ENCODE results near the gene ALLC.
"Not testable (repeated sequence)": the region's sequence is repeated elsewhere in the genome, so short reads cannot be mapped to it uniquely, and the experiment has no call there.

ALLC gene
- 0.75 reads per million for total RNA-seq

DNA sequence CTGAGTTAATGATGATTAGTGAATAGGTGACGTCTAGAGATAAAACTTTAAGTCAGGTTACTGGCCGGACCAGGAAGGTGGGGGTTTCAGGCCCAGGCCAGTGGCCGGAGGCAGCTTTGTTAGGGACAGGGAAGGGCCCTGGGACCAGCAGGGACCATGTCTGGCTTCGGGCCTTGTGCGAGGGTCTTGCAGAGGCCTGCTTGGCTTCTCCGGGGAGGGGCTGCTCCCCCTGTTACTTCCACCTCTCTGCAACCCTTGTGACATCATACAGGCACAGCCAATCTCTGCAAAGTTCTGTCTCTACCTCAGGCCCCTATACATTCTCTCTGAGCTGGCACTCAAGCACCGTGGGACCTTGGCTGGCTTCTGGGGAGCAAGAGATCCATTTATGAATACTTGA lies at the start of gene ALLC:
Gene ALLC, plus strand, starts transcription at position 320 of the 400 bp plus-strand sequence. CDS start 12,958 bp downstream, outside the sequence.
- DNase-seq: no peak

DNA sequence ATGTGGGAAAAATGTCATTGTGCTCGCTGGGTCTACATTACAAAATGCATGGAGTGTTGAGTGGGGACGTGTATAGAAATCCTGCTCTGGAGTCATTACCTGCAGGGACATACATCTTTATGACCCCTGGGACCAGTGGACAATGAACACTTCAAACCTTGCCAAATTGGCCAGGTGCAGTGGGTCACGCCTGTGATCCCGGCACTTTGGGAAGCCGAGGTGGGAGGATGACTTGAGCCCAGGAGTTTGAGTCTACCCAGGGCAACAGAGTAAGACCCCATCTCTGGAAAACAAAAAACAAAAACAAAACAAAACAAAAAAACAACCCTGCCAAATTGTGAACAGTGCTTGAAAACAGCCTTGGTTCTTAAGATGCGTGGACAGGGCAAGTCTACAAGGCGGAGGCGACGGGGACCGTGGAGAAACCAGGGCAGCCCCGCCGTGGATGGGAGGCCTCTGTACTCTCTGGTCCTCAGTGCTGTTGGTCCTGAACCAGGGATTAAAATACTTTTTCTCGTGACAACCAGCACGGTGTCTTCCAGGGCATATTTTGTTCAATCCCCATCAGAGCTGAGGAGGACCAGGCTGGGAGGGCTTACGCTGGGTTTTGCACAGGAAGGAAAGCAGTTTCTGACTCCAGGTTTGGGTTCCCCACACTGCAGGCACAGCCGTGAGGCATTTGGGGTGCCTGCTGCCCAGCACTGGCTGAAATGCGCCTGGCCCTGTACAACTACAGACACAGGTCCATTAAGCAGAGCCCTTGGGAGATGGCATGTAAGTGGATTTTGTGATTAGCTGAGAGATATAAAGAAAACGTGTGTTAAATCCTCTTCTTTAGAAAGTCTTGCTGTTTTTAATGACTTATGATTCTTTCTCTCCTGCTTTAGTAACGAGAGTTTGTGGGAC lies 49.4 kb upstream of the ALLC start:
- DNase-seq: no peak

DNA sequence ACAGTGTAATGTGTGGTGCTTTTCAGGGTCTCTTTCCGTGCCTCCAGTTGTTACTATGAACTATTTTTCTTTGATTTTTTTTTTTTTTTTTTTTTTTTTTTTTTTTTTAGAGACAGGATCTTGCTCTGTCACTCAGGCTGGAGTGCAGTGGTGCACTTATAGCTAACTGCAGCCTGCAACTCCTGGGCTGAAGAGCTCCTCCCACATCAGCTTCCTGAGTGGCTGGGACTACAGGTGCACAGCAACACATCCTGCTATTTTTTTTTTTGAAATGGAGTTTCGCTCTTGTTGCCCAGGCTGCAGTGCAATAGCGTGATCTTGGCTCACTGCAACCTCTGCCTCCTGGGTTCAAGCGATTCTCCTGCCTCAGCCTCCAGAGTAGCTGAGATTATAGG lies 48.7 kb upstream of the ALLC start:
- DNase-seq: not testable (repeated sequence)

DNA sequence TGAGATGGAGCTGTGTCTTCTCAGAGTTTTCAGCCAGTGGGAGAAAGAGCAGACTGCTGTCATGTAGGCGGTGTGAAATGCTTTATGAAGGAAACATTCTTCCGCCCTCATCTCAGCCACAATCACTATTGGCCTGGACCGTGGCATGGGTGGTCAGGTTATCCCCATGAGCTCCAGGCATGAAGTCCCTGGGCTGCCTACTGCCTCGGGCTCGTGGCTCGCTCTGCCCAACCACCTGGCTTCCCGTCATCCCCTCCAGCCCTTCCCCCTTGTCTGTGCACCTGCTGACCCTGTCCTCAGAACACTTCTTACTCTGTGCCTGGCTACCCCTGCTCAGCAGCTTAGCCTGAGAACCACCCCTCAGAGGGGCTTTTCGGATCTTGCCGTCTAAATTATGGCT lies 47.6 kb upstream of the ALLC start:
- DNase-seq: no peak

DNA sequence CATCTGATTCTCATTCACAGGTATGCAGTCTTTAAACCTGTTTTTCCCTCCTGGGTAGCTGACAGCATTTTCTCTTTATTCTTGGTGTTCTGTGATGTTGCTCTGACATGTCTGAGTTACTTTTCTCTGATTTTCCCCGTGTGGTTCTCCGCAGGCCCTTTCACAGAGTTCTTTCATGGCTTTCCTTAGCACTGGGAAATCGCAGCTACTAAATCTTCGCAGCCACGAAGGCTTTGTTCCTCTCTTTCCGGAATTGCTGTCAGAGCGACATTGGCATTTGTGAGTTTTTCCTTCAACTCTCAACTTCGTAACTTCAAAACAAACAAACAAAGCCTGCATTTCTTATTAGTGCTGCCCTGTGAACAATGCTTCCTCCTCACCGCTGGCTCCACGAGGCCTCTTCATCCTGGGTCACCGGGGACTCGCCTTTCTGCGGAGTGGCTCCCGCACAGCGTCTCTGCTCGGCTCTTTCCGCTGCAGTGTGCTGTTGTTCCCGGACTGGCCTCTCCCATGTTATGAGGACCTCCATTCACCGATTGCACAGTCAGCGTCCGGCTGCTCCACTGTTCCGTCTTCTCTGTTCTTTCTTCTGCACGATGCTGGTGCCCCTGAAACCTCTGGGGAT lies 47.0 kb upstream of the ALLC start:
- no peak for DNase-seq

DNA sequence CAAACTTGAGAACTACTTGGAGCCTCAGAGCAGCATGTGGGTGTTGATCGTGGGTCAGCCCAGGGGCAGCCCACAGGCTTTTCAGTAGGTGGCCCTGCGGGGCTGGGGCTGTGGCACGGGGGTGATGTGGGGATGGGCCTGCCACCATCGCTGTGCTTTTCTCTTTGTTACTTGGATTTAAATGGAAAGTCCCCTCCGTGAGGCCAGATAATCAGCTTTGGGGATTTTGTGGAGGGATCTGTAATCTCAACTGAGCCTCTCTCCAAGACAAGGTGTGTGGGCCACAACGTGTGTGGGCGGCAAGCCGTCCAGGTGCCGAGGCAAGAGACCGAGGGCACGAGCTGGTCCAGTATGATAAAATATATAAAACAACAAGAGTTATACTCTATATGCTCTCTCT lies 46.4 kb upstream of the ALLC start:
- no peak for DNase-seq

DNA sequence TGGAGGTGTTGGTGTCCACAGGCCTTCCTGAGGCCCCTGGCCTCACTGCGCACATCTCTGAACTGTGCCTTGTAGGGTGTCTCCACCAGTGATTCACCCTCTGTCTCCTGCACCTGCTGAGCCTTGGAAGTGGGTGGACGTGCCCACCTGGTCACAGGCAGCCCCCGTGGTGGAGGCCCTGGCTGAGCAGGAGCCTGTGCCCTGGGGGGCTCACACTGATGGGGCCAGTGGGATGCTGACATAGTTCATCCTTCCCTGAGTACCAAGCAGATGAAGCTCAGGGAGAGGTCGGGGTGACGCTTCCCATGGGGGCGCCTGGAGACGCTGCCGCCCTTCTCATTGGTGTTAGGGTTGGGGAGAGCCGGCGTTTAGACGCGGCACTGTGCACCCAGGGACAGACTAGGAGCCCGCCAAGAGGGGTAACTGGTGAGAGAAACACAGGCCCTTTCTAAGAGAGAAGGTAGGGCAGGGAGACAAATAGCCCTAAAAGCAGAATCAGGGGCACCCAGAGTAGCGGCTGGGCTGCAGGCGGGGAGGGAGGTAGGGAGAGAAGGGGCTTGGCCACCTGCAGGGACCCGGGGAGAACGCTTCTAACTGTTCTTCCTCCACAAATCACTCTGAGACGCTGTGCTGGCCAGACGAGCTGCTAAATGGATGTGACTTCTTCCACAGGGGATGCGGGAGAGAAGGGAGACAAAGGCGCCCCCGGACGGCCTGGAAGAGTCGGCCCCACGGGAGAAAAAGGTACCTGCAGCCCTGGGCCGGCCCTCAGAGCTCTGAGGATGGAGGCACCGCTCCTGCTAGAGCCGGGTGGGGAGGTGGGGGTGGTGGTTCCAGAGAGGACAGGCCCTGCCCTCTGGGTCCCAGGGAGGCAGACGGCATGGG lies 45.1 kb upstream of the ALLC start:
- DNase-seq: no peak

DNA sequence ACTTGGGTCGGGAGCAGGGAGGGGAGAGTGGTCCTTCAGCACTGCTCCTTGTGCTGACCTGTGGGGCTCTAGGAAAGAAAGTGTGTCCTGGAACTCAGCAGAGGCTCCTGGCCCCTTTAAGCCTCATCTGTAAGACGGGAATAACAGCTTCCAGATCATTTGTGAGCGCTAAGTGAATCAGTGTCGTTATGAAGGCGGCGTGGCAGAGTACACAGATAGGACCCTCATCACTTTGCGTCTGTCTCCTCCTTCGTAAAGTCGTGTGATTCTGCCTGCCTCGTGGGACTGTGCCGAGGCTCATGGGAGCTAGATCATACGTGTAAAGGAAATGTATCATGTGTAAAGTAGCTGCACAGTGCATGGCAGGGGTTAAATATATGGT lies 44.5 kb upstream of the ALLC start:
- DNase-seq: no peak

DNA sequence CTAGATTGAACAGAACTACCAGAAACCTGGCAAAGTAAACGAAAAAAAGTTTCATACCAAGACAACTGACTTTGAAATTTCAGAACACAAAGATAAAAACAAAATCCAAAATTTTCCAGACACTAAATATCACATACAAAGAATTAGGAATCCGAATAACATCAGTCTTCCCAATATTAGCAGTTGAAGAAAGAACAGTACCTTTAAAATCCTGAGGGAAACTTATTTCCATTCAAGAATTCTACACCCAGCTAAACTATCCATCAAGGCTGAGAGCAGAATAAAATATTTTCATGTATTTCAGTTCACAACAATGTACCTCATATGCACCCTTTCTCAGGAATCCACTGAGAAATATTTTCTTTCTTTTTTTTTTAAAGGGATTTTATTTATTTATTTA lies 43.3 kb upstream of the ALLC start:
- not testable (repeated sequence) for DNase-seq

DNA sequence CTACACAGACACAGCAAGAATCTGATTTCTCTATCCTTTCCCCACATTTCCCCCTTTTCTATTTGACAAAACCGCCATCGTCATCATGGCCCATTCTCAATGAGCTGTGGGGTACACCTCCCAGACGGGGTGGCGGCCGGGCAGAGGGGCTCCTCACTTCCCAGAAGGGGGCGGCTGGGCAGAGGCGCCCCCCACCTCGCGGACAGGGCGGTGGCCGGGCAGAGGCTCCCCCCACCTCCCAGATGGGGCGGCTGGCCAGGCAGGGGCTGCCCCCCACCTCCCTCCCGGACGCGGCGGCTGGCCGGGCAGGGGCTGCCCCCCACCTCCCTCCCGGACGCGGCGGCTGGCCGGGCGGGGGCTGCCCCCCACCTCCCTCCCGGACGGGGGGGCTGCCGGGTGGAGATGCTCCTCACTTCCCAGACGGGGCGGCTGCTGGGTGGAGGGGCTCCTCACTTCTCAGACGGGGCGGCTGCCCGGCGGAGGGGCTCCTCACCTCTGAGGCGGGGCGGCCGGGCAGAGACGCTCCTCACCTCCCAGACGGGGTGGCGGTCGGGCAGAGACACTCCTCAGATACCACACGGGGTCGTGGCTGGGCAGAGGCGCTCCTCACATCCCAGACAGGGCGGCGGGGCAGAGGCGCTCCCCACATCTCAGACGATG lies 42.3 kb upstream of the ALLC start:
- DNase-seq: not testable (repeated sequence)

DNA sequence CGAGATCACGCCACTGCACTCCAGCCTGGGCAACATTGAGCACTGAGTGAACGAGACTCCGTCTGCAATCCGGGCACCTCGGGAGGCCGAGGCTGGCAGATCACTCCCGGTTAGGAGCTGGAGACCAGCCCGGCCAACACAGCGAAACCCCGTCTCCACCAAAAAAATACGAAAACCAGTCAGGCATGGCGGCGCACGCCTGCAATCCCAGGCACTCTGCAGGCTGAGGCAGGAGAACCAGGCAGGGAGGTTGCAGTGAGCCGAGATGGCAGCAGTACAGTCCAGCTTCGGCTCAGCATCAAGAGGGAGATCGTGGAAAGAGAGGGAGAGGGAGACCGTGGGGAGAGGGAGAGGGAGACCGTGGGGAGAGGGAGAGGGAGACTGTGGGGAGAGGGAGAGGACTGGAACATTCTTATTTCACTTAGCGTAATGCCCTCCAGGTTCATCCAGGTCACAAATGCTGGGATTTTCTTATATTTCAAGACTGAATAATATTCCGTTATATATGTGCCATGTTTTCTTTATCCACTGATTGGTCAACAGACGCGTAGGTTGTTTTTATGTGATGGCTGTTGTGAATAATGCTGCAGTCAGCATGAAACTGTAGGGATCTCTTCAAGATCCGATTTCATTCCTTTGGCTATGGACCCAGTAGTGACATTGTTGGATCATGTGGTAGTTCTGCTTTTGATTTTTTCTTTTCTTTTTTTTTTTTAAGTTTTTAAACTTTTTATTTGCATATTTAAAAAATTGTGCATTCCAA lies 41.4 kb upstream of the ALLC start:
- DNase-seq: not testable (repeated sequence)

DNA sequence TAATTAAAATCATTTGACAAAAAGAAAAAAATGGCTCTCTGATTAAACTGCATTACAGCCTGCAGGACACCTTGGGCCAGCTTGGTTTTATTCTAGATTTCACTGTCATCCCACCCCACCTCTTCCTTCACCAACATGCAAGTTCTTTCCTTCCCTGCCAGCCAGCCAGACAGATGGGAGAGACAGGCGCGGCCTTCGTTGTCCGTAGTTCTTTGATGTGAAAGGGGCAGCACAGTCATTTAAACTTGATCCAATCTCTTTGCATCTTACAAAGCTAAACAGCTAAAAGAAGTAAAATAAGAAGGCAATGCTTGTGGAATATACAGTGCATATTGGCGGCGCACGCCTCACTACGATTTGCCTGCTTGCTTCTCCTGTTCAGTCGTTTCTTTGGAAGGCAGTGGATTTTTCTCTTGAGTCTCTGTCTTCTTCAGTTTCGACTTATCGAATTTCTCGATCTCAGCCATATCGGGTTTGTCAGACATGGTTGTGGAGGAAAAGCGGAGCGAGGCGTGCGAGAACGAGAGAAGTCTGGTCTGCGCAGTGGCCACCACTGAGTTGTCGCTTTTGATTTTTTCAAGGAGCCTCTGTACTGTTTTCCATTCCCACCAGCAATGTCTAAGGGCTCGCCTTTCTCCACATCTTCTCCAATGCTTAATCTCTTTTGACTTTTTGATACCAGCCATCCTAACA lies 40.7 kb upstream of the ALLC start:
- no peak for DNase-seq

DNA sequence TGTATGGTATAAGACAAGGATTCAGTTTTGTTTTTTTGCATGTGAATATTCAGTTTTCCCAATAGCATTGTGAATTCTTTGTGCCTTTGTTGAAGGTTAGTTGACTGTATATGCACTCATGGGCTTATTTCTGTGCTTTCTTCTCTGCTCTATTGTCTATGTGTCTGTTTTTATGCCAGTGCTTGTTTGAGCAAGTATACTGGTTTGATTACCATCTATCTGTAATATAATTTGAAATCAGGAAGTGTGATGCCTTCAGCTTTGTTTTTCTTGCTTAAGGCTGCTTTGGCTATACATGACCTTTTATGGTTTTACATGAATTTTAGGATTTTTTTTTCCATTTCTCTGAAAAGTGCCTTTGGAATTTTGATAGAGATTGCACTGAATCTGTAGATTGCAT lies 39.6 kb upstream of the ALLC start:
- no peak for DNase-seq

DNA sequence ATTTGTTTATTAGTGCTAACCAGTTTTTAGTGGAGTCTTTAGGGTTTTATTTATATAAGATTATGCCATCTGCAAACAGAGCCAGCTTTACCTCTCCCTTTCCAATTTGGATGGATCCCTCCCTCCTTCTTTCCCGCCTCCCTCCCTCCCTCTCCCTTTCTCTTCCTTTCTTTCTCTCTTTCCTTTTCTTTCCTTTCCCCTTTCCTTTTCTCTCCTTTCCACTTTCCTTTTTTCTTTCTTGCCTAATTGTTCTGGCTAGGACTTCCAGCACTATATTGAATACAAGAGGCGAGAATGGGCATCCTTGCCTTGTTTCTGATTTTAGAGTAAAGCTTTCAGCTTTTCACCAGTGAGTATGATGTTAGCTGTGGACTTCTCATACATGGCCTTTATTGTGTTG lies 39.0 kb upstream of the ALLC start:
- DNase-seq: no peak

DNA sequence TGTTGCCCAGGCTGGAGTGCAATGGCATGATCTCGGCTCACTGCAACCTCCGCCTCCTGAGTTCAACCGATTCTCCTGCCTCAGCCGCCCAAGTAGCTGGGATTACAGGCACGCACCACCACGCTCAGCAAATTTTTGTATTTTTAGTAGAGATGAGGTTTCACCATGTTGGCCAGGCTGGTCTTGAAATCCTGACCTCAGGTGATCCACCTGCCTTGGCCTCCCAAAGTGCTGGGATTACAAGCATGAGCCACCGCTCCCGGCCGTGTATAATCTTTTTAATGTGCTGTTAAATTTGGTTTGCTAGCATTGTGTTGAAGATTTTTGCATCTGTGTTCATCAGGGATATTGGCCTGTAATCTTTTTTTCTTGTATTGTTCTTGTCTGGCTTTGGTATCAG lies 38.3 kb upstream of the ALLC start:
- DNase-seq: not testable (repeated sequence)

DNA sequence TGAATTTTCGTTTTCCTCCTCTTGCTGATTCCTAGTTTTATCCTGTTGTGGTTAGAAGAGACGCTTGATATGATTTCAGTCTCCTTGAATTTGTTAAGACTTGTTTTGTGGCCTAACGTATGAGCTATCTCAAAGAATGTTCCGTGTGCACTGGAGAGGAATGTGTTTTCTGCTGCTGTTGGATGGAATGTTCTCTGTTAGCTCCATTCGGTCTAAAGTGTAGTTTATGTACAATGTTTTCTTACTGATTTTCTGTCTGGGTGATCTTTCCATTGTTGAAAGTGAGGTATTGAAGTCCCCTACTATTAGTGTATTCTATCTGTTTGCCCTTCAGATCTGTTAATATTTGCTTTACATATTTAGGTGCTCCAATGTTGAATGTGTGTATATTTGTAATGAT lies 37.2 kb upstream of the ALLC start:
- DNase-seq: no peak

DNA sequence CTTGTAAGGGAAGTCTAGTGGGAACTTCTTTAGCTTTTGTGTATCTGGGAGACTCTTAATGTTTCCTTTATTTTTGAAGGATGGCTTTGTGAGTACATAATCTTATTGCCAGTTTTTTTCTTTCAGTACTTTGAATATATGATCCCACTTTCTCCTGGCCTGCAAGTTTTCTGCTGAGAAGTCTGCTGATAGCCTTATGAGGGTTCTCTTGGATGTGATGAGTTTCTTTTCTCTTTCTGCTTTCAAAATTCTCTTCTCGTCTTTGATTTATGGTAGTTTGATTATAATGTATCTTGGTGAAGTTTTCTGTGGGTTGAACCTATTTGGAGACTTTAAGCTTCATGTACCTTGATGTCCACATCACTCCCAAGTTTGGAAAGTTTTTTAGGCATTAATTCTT lies 35.0 kb upstream of the ALLC start:
- DNase-seq: no peak

DNA sequence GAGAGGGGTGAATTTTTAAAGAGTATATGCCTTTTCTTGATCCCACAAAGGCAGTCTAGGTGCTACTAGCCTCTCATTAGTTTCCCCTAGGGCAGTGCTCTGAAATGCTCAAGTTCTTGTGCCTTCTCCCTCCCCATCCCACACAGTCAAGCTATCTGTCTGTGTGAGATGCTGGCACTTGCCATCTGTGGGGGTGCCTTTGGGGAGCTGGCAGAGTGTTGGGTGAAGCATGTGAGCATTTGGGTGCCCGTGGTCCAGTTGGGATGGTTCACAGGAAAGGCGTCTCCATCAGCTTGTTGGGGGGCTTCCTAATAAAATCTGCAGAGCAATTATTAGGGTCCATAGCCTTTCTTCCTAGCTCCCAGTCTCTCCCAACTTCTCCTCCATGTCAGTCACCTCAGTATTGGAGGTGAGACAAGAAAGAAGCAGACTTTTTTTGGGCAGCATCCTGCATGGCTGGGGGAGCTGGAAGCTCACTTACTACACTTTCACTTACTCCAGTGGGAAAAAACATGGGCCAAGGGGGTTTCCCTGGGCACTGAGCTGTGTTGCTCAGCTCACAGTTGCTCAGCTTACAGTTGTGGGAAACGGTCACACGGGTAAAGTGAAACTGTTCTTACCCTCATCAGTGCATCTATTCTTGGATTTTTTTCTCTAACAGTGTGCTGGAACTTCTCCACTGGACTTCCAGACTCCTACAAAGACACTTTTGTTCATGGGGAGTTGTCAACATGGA lies 33.8 kb upstream of the ALLC start:
- no peak for DNase-seq

DNA sequence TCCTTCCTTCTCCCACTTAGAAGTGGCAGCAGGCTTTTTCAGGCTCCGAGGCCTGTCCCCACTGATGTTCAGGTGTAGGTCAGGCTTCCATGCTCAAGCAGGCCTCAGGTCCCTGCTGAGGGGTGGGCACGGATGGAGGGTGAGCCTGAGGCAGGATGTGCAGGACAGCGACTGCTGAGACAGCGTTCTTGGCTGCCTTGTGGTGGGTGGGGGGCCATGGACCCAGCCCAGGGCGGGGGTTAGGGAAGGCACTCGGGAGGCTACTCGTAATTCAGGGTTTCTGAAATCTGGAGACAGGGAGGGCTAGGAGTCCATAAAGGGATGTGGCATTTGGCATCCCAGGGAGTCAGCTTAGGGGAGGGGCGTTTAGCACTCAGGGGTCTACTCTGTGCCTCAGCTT lies 32.8 kb upstream of the ALLC start:
- DNase-seq: no peak

DNA sequence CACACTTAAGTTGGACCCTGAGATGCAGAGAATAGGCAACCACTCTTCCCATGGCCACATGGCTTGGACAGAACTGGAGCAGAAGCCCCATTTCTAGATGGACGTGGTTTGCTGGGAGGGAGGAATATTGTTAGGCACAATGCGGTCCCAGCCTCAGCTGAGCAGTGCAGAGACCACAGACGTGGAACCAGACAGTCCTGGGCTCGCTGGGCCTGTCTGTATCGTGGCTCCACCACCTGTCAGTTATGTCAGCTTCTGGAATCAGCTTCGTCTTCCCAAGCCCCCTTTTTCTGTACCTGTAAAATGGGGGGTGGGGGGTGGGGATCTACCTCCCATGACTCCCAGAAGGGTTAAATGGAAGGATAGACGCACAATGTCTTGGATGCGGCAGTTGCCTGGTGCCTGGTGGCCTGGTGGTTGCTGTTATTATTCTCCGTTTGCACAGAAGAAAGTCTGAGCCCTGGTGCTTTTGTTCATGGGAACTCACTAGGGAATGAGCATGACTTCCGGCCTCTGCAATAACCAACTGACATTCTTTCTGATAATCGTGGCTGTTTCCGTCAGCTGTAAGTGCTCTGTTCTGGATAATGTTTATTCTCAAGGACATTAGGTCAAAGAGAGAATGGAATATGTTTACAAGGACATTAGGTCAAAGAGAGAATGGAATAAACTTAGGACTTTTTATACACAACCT lies 31.7 kb upstream of the ALLC start:
- DNase-seq: no peak

All from effector CD4-positive, alpha-beta T cell (primary cell).